T-helper 1 cell (primary cell): Measurements from ENCODE around the gene NPIPA5.
"Not testable (repeated sequence)": the region's sequence is repeated elsewhere in the genome, so short reads cannot be mapped to it uniquely, and the experiment has no call there.

Experiments
- DNase-seq, 5 donors: peaks; one replicate each; pipeline ENCODE4 v3.0.0-alpha.2; 2012 to 2020
- total RNA-seq, 4 donors: gene quantifications; one replicate each; lab custom pipeline; 2026; lab: John Stamatoyannopoulos, UW

Gene NPIPA5
- total RNA-seq: 0 to 2.6 (median 1.7) reads per million in 4 donors

DNA sequence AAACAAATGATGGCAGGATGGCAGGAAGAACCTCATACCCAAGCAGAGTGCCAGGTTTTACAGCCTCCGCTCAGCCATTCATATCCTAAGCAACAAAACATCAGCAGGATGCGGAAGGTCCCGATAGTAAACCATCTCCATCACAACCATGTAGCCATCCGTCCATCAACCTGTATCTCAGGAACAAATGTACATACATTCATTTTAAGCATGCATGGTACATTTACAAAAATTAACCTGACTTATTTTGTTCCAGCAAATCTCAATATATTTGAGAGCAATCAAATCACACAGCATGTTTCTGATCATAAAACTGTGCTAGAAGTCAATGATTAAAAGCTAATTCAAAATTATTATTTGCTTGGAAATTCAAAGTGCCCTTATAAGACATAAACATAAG is at the start of gene NPIPA5:
Gene NPIPA5, minus strand, starts transcription at position 101 of the 400 bp plus-strand sequence. Its CDS starts 0 bp downstream, at position 101.
- DNase-seq: not testable (repeated sequence)

DNA sequence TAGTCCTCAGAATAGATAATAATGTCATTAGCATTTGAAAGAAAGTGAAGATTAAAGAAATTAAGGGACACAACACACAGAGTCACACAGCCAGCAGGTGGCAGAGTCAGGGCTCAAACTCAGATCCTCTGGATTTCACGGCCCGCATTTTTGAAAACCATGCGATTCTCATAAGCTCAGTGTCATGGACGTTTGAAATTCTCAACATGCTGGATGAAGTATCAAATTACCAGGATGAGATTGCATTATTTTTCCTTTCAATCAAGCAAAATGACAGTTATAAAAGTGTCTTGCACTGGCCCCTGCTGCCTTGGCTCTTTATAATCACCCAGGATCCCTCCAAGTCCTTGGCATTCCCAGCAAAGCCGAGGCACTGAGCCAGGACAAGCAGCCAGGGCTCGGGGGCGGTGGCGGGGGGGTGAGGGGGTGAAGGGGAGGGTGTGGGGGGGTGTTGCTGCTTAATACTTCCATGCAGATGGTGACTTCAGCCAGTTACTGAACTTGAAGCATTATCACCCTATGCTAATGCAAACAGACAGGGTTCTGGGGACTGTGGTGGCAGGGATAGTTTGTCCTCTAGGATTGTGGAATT is 49.6 kb upstream of the NPIPA5 start:
- peak; percentile 12 to 47 (median 25) for DNase-seq

DNA sequence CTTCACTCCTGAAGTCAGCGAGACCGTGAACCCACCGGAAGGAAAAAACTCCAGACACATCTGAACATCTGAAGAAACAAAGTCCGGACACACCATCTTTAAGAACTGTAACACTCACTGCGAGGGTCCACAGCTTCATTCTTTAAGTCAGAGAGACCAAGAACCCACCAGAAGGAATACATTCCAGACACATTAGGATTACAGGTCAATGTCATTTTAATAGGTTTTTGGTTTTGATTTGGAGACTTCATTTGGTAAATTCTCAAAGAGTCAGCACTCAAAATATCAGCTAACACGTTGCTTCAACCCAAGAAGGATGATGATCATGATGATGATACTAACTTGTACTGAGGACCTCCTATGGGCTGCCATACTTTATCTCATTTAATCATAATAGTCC is 48.7 kb upstream of the NPIPA5 start:
- DNase-seq: no peak

DNA sequence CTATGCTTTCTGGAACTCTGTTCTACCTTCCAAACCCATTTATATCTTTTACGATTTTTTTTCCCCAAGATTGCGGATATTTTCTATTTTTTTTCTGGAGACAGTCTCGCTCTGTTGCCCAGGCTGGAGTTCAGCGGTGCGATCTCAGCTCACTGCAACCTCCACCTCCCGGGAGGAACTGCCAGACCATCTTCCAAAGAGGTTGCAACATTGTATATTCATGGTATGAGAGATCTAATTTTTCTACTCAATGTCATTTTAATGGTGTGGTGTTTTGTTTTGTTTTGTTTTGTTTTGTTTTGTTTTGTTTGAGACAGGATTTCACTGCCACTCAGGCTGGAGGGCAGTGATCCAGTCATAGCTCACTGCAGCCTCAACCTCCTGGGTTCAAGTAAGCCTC is 47.8 kb upstream of the NPIPA5 start:
- no peak for DNase-seq

DNA sequence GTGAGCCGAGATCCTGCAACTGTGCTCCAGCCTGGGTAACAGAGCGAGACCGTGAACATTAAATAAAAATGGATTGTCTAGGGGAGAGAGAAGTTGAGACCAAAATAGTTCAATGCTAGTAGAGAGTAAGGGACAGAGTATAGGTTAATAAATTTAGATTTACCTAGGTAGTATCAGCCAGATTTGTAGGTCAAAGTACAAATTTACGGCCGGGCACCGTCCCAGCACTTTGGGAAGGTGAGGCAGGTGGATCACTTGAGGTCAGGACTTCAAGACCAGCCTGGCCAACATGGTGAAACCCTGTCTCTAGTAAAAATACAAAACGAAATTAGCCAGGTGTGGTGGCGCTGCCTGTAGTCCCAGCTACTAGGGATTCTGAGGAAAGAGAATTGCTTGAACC is 44.1 kb upstream of the NPIPA5 start:
- no peak for DNase-seq

DNA sequence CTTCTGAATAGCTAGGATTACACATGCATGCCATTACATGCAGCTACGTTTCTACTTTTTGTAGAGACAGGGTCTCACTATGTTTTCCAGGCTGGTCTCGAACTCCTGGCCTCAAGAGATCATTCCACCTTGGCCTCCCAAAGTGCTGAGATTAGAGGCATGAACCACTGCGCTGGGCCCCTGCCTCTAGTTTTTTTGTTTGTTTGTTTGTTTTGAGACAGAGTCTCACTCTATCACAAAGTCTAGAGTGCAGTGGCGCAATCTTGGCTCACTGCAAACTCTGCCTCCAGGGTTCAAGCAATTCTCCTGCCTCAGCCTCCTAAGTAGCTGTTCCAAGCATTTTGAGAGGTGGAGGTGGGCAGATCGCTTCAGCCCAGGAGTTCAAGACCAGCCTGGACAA is 43.6 kb upstream of the NPIPA5 start:
- DNase-seq: not testable (repeated sequence)

DNA sequence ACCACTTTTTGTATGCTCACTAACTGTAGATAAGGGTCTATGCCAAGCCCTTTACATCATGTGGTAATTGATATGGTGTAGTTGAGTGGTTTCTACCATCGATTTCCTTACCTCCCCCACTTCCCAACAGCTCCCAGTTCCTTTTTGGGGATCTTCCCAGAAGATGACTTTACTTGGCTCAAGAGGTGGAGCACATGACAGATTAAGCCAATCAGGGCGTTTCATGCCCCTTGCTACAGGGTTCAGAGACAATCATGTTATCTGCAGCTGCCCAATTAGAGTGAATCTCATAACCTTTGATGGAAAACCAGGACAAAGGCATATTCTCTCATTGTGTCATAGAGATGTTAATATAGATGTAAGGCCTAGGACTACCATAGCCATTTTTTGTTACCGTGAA is 40.1 kb upstream of the NPIPA5 start:
- no peak for DNase-seq

DNA sequence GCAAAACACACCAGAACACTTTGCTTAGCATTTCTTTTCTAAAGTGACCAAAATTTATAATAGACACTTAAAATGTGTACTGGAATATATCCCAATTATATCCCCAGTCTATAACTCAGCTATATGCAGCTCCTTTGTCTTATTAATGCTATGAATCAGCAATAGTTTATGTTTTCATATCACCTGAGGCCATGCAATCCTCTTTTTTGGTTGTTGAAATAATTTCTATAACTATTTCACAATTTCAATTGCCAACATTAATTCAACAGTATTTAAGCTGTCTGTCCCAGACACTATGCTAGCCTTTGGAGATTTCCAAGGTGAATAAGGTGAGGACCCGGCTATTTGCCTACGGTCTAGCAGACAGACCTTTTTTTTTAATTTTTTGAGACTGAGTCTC is 39.1 kb upstream of the NPIPA5 start:
- no peak for DNase-seq

DNA sequence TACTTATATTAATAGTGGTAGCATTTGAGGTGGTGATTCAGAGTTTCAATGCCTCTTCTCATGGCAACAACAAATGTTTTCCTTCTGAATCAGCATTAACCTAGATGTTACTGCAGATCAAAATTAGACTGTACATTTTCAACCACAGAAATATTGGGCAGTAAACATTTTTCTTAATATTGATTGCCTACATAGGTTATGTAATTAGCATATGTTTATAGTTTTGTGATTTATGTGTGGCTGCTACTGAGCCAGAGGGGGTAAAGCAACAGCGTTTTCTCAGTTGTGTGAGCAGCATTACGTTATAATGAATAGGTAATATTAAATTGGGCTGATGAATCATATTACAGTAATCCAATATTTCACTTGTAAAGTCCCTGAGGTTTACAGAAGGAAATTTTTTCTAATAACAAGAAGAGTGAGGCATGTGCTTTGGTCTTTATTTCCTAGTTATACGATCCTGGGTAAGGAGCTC is 37.5 kb upstream of the NPIPA5 start:
- DNase-seq: no peak

DNA sequence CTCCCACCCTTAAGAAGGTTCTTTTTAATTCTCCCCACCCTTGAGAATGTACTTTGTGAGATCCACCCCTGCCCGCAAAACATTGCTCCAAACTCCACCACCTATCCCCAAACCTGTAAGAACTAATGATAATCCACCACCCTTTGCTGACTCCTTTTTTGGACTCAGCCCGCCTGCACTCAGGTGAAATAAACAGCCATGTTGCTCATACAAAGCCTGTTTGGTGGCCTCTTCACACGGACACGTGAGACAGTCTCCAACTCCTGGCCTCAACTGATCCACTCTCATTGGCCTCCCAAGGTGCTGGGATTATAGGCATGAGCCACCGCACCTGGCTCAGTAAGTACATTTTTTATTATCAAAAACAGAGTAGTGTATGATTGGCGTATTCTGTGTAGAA is 31.4 kb upstream of the NPIPA5 start:
- not testable (repeated sequence) for DNase-seq

DNA sequence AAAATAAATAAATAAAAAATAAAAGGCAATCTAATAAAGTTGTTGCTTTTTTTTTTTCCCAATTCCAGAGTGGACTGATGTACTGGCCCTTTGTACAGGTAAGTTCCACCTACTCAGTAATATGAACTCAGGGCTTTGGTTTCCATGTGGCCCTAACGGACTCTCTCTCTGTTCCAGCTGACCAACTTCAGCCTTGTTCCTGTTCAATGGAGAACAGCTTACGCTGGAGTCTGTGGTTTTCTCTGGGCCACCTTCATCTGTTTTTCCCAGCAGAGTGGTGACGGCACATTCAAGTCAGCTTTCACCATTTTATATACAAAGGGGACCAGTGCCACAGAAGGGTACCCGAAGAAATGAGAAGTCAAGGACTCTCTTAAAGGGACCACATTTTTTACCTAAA is 29.7 kb upstream of the NPIPA5 start:
- DNase-seq: not testable (repeated sequence)

DNA sequence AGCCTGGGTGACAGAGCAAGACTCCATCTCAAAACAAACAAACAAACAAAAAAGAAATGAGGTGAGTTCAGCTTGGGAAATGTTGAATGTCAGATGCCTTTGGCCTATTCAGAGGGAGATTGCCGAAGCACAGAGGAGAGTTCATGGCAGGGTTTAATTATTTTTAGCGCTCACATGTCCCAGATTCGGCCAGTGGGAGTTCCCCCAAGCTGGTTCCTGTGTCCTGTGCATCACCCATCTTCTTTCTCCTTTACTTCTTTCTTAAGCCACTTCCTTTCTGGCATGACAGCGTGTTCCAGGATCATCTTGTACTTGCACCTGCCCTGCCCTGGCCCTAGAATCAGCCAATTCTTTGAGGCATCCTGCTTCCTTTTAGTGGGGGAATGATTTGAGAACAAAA is 26.7 kb upstream of the NPIPA5 start:
- no peak for DNase-seq

DNA sequence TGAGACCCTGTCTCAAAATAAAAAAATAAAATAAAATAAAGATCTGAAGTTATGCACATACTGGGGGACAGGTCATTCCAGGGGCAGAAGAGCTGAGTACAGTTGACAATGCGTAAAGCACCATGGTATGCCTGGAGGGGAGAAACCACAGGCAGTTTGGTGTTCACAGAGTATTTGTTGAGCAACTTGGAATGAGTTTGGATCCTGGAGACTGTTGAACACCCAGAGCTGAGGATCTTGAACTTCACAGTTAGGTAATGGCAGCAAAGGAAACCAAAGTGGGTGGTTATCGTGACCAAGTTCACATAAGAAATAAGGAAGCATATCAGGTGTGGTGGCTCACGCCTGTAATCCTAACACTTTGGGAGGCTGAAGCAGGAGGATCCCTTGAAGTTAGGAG is 26.0 kb upstream of the NPIPA5 start:
- DNase-seq: not testable (repeated sequence)

DNA sequence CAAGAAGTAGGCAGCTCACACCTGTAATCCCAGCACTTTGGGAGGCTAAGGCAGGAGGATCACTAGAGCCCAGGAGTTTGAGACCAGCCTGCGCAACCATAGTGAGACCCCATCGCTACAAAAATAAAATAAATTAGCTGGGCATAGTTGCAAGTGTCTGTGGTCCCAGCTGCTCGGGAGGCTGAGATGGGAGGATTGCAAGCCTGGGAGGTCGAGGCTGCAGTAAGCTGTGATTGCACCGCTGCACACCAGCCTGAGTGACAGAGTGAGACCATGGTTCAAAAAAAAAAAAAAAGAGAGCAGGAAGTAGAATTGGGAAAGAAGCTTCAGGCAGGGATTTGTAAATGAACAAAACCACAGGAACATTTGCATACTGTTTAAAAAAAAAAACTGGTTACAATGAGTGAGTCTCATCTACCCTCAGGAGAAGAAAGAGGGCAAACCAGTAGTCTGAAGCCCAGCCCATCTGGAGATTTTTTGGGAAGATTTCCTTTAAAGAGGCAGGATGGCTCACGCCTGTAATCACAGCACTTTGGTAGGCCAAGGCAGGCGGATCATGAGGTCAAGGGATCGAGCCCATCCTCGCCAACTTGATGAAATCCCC is 25.4 kb upstream of the NPIPA5 start:
- no peak for DNase-seq

DNA sequence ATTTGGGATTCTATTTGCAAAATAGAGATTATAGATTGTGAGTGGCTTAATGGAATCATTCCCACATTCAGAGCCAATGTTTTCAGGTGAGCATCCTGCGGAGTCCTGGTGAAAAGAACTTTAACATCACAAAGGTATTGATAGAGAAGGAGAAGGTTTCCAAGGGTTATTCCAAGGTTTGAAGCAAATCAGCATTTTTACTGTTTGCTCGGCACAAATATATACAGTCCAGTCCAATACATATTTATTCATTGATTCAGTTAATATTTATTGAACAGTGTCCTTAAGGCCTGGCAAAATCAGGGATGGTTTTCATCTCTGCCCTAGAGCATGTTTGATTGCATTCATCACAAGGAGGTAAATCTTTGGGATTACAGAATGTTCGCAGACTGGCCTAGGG is 23.9 kb upstream of the NPIPA5 start:
- DNase-seq: no peak

DNA sequence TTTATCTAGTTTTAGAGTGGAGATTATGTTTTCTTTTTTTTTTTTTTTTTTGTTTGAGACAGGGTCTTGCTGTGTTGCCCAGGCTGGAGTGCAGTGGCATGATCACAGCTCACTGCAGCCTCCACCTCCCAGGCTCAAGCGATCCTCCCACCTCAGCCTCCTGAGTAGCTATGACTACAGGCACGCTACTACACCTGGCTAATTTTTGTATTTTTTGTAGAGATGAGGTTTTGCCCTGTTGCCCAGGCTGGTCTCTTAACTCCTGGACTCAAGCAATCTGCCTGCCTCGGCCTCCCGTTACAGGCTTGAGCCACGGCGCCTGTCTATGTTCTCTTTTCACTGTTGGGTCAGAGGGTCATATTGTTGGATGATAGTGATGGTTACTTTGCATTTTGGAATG is 22.2 kb upstream of the NPIPA5 start:
- not testable (repeated sequence) for DNase-seq

DNA sequence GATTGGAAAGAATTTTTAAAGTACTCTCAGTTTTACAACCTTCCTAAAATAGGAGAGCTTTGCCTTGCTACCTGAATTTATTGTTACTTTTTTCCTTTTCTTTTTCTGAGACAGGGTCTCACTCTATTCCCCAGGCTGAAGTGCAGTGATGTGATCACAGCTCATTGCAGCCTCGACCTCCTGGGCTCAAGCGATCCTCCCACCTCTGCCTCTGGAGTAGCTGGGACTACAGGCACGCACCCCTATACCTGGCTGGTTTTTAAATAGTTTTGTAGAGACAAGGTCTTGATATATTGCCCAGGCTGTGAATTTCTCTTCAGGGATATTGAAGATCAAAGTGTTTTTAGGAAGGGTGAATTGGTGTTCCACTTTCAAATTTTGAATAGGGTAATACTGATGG is 21.2 kb upstream of the NPIPA5 start:
- no peak for DNase-seq

DNA sequence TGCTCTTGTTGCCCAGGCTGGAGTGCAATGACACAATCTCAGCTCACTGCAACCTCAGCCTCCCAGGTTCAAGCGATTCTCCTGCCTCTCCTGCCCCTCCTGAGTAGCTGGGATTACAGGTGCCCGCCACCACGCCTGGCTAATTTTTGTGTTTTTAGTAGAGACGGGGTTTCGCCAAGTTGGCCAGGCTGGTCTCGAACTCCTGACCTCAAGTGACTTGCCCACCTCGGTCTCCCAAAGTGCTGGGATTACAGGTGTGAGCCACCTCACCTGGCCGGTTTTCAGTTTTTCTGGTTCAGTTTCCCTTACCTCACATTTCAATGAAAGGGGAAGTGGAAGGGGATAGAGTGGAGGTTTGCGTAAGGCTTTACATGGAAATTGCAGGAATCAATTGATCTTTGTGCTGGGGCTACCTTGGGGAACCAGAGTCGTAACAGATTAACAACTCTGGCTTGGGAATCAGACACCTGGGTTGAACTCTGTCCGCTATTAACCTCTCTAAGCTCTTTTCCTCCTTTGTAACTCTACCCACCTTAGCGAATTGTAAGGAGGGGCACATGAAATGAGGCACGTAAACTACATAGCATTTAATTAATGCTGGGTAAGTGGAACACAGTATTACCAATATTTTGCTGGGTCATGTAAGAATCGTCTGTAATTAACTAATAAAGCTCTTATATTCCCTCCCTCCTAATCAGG is 20.7 kb upstream of the NPIPA5 start:
- no peak for DNase-seq

DNA sequence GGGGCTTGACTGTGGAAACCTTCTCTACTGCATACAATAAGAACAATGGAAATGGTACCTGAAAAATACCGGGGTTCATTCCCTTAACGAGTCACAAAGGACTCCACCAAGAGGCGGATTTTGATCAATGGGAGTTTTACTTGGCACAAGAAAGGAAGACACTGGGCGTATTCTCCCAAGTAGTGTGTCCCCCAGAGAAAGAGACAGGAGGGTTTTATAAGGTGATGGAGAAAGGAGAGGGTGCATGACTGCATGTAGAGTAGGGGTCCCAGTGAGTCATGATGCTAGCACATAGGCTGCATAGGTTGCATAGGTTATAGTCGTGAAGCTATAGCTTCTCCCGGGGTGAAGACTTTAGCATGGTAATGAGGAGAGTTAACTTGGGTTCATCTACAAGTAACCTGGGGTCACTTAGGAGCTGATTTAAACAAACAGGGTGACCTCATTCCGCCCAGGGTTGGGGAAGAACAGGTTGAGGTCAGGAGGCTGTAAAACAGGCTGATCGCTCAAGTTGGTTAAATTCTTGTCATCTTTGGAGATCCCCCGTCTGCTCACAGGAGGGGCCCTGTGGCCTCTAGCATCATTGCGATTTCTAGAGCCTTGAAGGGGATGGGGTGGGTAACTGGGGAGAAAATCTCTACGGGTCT is 19.0 kb upstream of the NPIPA5 start:
- DNase-seq: no peak

DNA sequence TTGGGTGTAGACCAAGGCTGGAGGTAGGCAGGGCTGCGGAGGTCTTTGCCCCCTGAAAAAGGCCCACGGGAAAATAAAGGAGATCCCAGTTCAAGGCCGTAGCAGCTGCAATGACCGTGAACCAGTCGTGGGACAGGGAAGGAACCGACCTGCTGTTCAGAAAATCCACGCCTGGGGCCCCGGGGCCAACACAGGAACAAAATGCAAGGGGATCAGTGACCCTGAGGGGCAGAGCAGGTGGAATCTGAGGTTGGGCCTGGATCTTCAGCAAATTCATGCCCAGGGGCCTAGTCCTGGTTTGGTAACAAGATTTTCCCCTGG is 18.4 kb upstream of the NPIPA5 start:
- not testable (repeated sequence) for DNase-seq

DNA sequence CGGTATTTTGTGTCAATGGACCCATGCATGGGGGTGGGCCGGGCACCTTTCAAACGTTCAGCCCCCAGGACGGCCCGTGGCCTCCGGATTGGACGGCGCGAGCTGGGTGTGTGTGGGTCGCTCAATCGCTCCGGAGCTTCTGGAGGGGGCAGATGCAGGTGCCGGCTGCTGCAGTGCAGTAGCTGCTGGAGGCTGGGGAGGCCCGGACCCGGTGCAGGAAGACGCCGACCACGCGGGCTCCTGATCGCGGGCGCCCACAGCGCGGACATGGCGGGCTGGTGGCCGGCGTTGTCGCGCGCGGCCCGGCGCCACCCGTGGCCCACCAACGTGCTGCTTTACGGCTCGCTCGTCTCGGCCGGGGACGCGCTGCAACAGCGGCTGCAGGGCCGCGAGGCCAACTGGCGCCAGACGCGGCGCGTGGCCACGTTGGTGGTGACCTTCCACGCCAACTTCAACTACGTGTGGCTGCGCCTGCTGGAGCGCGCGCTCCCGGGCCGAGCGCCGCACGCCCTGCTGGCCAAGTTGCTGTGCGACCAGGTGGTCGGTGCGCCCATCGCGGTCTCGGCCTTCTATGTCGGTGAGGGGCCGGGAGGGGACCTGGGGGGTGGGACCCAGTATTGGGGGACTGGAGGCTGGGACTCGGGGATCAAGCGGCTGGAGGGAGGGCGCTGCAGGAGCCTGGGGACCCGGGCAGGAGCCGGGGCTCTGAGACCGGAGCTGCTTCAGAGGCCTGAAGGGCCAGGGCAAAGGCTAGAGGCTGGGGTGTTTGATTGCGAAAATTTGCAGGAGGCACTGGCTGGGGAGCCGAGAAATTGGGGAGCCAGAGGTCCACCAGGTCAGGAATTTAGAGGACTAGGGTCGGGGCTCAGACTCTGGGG is 17.8 kb upstream of the NPIPA5 start, which contains the start of gene MPV17L:
Gene MPV17L, plus strand, starts transcription at position 124 of the 878 bp plus-strand sequence. Its CDS starts 144 bp downstream, at position 268.
- not testable (repeated sequence) for DNase-seq

DNA sequence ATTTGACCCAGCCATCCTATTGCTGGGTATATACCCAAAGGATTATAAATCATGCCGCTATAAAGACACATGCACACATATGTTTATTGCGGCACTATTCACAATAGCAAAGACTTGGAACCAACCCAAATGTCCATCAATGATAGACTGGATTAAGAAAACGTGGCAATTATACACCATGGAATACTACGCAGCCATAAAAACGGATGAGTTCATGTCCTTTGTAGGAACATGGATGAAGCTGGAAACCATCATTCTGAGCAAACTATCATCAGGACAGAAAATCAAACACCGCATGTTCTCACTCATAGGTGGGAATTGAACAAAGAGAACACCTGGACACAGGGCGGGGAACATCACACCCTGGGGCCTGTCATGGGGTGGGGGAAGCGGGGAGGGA is 14.9 kb upstream of the NPIPA5 start:
- DNase-seq: not testable (repeated sequence)
